Neuronal stem cell (in vitro differentiated cells): Measurements from ENCODE around the gene PHAX.

Source experiments
- DNase-seq: peaks from one replicate; pipeline ENCODE4 v3.0.0-alpha.2; 2013; ENCODE audit warnings: low spot score
- H2AFZ ChIP-seq: one replicate; pipeline ENCODE4 v1.6.1; 2013; ENCODE audit warnings: mild to moderate bottlenecking, low read length, inconsistent platforms
- H2AK5ac ChIP-seq: 2 replicates; pipeline ENCODE4 v1.6.1; 2013; ENCODE audit warnings: low read depth, mild to moderate bottlenecking, inconsistent platforms, low read length, moderate library complexity, mixed read lengths
- H2BK120ac ChIP-seq: 2 replicates; pipeline ENCODE4 v1.6.1; 2013; ENCODE audit warnings: low read depth, mild to moderate bottlenecking, inconsistent platforms, low read length, moderate library complexity, mixed read lengths
- H2BK12ac ChIP-seq: one replicate; pipeline ENCODE4 v1.6.1; 2013; ENCODE audit warnings: low read length, inconsistent platforms
- H2BK15ac ChIP-seq: 2 replicates; pipeline ENCODE4 v1.6.1; 2013; ENCODE audit warnings: mild to moderate bottlenecking, low read length, inconsistent platforms, mixed read lengths
- H2BK5ac ChIP-seq: one replicate; pipeline ENCODE4 v1.6.1; 2013; ENCODE audit warnings: inconsistent platforms, mild to moderate bottlenecking, low read length, moderate library complexity
- H3K14ac ChIP-seq: one replicate; pipeline ENCODE4 v1.6.1; 2013; ENCODE audit warnings: low read length, inconsistent platforms
- H3K18ac ChIP-seq: 2 replicates; pipeline ENCODE4 v1.6.1; 2013; ENCODE audit warnings: low read length, inconsistent platforms
- H3K23ac ChIP-seq: 2 replicates; pipeline ENCODE4 v1.6.1; 2013; ENCODE audit warnings: low read depth, mild to moderate bottlenecking, mixed read lengths, low read length, inconsistent platforms; ENCODE audit not compliant: poor library complexity
- H3K27ac ChIP-seq: replicated peaks from 3 replicates; pipeline ENCODE4 v1.5.1; 2013; ENCODE audit warnings: low read length, inconsistent platforms
- H3K27me3 ChIP-seq, 3 experiments: 2 replicates each; pipeline ENCODE4 v1.6.1; 2013; ENCODE audit warnings: low read length in 3 of 3, mild to moderate bottlenecking in 2 of 3, inconsistent platforms in 1 of 3, low read depth in 1 of 3, mixed read lengths in 1 of 3, moderate library complexity in 1 of 3; ENCODE audit not compliant: control insufficient read depth in 3 of 3, insufficient read depth in 3 of 3
- H3K36me3 ChIP-seq, 2 donors: replicated peaks in 1 of 2; 2 replicates each; pipeline ENCODE4 v1.6.1; 2013; ENCODE audit warnings: low read length in 2 of 2; ENCODE audit not compliant: control insufficient read depth in 2 of 2, insufficient read depth in 2 of 2
- H3K4ac ChIP-seq: 2 replicates; pipeline ENCODE4 v1.6.1; 2013; ENCODE audit warnings: inconsistent platforms, mild to moderate bottlenecking, low read length, moderate library complexity
- H3K4me1 ChIP-seq, 2 donors: 1 replicate in 1 of 2; 2 replicates in 1 of 2; pipeline ENCODE4 v1.6.1; 2013; ENCODE audit warnings: low read length in 2 of 2, low read depth in 1 of 2; ENCODE audit not compliant: control insufficient read depth in 2 of 2, insufficient read depth in 1 of 2
- H3K4me2 ChIP-seq: one replicate; pipeline ENCODE4 v1.6.1; 2013; ENCODE audit warnings: mild to moderate bottlenecking, low read length, inconsistent platforms; ENCODE audit not compliant: insufficient read depth, poor library complexity, severe bottlenecking
- H3K4me3 ChIP-seq, 2 donors: 2 replicates each; pipeline ENCODE4 v1.5.1; 2013; ENCODE audit warnings: low read length in 2 of 2, mild to moderate bottlenecking in 2 of 2, inconsistent platforms in 1 of 2, moderate library complexity in 1 of 2
- H3K79me1 ChIP-seq: one replicate; pipeline ENCODE4 v1.6.1; 2013; ENCODE audit warnings: low read depth, mild to moderate bottlenecking, inconsistent platforms, low read length, moderate library complexity
- H3K9ac ChIP-seq: one replicate; pipeline ENCODE4 v1.6.1; 2013; ENCODE audit warnings: mild to moderate bottlenecking, low read depth, low read length, inconsistent platforms; ENCODE audit not compliant: poor library complexity
- H3K9me3 ChIP-seq, 2 donors: replicated peaks in 1 of 2; 2 replicates each; pipeline versions ENCODE3 to v1.6.1; 2013; ENCODE audit warnings: low read length in 2 of 2, mild to moderate bottlenecking in 2 of 2, inconsistent platforms in 1 of 2, low read depth in 1 of 2, mixed read lengths in 1 of 2, moderate library complexity in 1 of 2; ENCODE audit not compliant: control insufficient read depth in 2 of 2, insufficient read depth in 1 of 2
- H4K8ac ChIP-seq: one replicate; pipeline ENCODE4 v1.6.1; 2013; ENCODE audit warnings: low read depth, mild to moderate bottlenecking, inconsistent platforms, low read length, moderate library complexity
- H4K91ac ChIP-seq: one replicate; pipeline ENCODE4 v1.6.1; 2013; ENCODE audit warnings: low read length, low read depth, mild to moderate bottlenecking, inconsistent platforms; ENCODE audit not compliant: poor library complexity
- WGBS, 2 donors: extraction: QIAGEN DNeasy Blood & Tissue Kit; methylation state at CpG; one replicate each; pipeline ENCODE4 v1.1.7; 2013; ENCODE audit warnings: missing lambda C conversion rate in 2 of 2, mixed read lengths in 1 of 2; ENCODE audit not compliant: insufficient read length in 2 of 2, insufficient replicate concordance in 1 of 2; ENCODE audit errors: extremely low coverage in 2 of 2; 5-methylcytosine and 5-hydroxymethylcytosine counted together

PHAX gene

DNA sequence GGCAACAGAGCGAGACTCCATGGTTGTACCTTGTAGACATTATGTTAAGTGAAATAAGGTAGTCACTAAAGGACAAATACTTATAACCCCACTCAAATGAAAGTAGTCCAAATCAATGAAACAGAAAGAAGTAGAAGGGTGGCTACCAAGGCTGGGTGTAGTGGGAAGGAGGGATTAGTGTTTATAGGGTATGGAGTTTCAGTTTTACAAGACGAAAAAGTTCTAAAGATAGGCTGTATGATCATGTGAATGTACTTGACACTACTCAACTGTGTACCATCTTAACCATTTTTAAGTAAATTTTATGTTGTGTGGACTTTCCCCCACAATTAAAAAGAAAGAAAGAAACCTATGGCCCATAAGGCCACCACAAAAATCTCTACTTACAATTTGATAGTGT lies 37.9 kb upstream of the PHAX start:
- 100% methylated on average over 1 of the region's 2 CpGs; no CpG with 5 or more reads in 1 of the 2 donors for WGBS, 2 donors
- H3K4me2 ChIP-seq, result no peak overlapping the region
- no peak overlapping the region for H3K14ac ChIP-seq
- no peak overlapping the region for H3K27ac ChIP-seq
- no peaks in the 10 kb centered on the region for H3K9me3 ChIP-seq
- H3K9ac ChIP-seq, result no peak overlapping the region
- H2BK12ac ChIP-seq, result no peak overlapping the region
- H3K27me3 ChIP-seq, result no peaks in the 10 kb centered on the region
- no peak overlapping the region for H2BK120ac ChIP-seq
- H2BK5ac ChIP-seq, result no peak overlapping the region
- H3K4me3 ChIP-seq, result no peak overlapping the region
- no peak overlapping the region for H2BK15ac ChIP-seq
- H3K4me1 ChIP-seq, result no peaks in the 10 kb centered on the region
- H3K4ac ChIP-seq, result no peak overlapping the region
- H3K79me1 ChIP-seq, result no peaks in the 10 kb centered on the region
- no peak overlapping the region for H4K91ac ChIP-seq
- H2AK5ac ChIP-seq, result no peak overlapping the region
- H3K36me3 ChIP-seq, result peaks cover 13 to 91% of the 10 kb centered on the region in 2 donors
- H2AFZ ChIP-seq, result no peak overlapping the region
- H3K23ac ChIP-seq, result no peak overlapping the region
- no peak for DNase-seq
- H4K8ac ChIP-seq, result no peak overlapping the region
- no peak overlapping the region for H3K18ac ChIP-seq

DNA sequence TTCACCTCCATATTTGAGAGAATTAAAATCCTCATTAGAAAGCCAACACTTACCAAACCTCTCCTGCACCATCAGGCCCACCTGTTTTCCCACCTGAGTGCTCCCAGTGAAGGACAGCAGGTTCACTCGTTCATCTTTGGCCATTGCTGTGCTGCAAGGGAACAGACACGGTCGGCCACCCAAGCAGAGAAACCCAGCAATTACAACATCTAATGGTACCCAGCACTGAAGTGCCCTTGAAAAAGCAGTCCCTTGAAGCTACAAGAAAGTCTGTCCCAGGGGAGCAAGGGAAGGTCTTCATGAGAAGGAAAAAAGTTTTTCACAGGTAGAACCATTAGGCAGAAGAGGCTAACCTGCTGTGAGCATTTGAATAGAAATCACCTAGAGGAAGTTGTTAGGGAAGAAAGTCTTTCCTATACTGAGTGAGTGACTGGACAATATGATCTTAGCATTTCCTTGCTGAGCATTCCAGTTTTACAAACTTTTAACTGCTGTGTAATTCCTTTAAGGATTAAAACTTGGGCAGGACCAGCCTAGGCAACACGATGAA lies 32.5 kb upstream of the PHAX start:
- Histone ChIP-seq H4K91ac (no peak overlapping the region), H2BK120ac (no peak overlapping the region), H2BK5ac (no peak overlapping the region), H2AK5ac (no peak overlapping the region), H3K18ac (no peak overlapping the region), H3K79me1 (peaks cover 2% of the 10 kb centered on the region), H4K8ac (no peak overlapping the region), H2BK12ac (no peak overlapping the region), H3K9me3 (no peaks in the 10 kb centered on the region), H3K4me1 (no peaks in the 10 kb centered on the region), H3K4me2 (no peak overlapping the region), H3K14ac (no peak overlapping the region), H2BK15ac (no peak overlapping the region), H3K4me3 (no peak overlapping the region), H3K36me3 (peaks cover 24 to 92% of the 10 kb centered on the region in 2 donors), H3K4ac (no peak overlapping the region), H2AFZ (no peak overlapping the region), H3K23ac (no peak overlapping the region), H3K27ac (no peak overlapping the region), H3K27me3 (no peaks in the 10 kb centered on the region), H3K9ac (no peak overlapping the region)
- DNase-seq, result no peak
- no CpG with 5 or more reads among the region's 4 CpGs for WGBS, 2 donors

GRCh38 chr5:126575644-126576043 lies 25.1 kb upstream of the PHAX start:
- H4K91ac ChIP-seq, result no peak overlapping the region
- no peaks in the 10 kb centered on the region for H3K9me3 ChIP-seq
- no peak overlapping the region for H3K14ac ChIP-seq
- H3K79me1 ChIP-seq, result peaks cover 2% of the 10 kb centered on the region
- H3K9ac ChIP-seq, result no peak overlapping the region
- no peak overlapping the region for H2AFZ ChIP-seq
- no peak overlapping the region for H2BK15ac ChIP-seq
- no CpG with 5 or more reads among the region's 10 CpGs for WGBS, 2 donors
- peaks cover 18 to 88% of the 10 kb centered on the region in 2 donors for H3K36me3 ChIP-seq
- no peak for DNase-seq
- no peak overlapping the region for H3K4me2 ChIP-seq
- no peak overlapping the region for H3K23ac ChIP-seq
- no peak overlapping the region for H3K4ac ChIP-seq
- H3K27ac ChIP-seq, result no peak overlapping the region
- no peak overlapping the region for H3K4me3 ChIP-seq
- no peaks in the 10 kb centered on the region for H3K27me3 ChIP-seq
- H2BK120ac ChIP-seq, result no peak overlapping the region
- no peak overlapping the region for H4K8ac ChIP-seq
- H3K18ac ChIP-seq, result no peak overlapping the region
- no peak overlapping the region for H2BK5ac ChIP-seq
- no peak overlapping the region for H2BK12ac ChIP-seq
- H3K4me1 ChIP-seq, result no peaks in the 10 kb centered on the region
- no peak overlapping the region for H2AK5ac ChIP-seq

- H3K4ac ChIP-seq, result no peak overlapping the region
- no peak overlapping the region for H3K23ac ChIP-seq
- H3K4me1 ChIP-seq, result no peaks in the 10 kb centered on the region
- DNase-seq, result no peak
- H2AK5ac ChIP-seq, result no peak overlapping the region
- WGBS, 2 donors, result no CpG with 5 or more reads among the region's 5 CpGs
- H3K14ac ChIP-seq, result no peak overlapping the region
- no peak overlapping the region for H2BK5ac ChIP-seq
- H3K27me3 ChIP-seq, result no peaks in the 10 kb centered on the region
- no peak overlapping the region for H2AFZ ChIP-seq
- no peak overlapping the region for H2BK12ac ChIP-seq
- no peak overlapping the region for H3K9ac ChIP-seq
- no peak overlapping the region for H3K4me3 ChIP-seq
- peaks cover 2% of the 10 kb centered on the region for H3K79me1 ChIP-seq
- no peak overlapping the region for H2BK120ac ChIP-seq
- H3K27ac ChIP-seq, result no peak overlapping the region
- no peak overlapping the region for H2BK15ac ChIP-seq
- H3K9me3 ChIP-seq, result no peaks in the 10 kb centered on the region
- H4K91ac ChIP-seq, result no peak overlapping the region
- no peak overlapping the region for H3K4me2 ChIP-seq
- peaks cover 22 to 89% of the 10 kb centered on the region in 2 donors for H3K36me3 ChIP-seq
- no peak overlapping the region for H4K8ac ChIP-seq
- H3K18ac ChIP-seq, result no peak overlapping the region
These were observed 23.8 kb upstream of the PHAX start for GRCh38 chr5:126576974-126577373.
